ENCODE data around the gene PIAS2.
"Not testable (repeated sequence)": the region's sequence is repeated elsewhere in the genome, so short reads cannot be mapped to it uniquely, and the experiment has no call there.

Gene PIAS2

GRCh38 chr18:46903406-46903805 lies 13.9 kb downstream of the PIAS2 start:
- DNase-seq (ENCODE audit: low read depth in 2 of 2), result no peak

DNA sequence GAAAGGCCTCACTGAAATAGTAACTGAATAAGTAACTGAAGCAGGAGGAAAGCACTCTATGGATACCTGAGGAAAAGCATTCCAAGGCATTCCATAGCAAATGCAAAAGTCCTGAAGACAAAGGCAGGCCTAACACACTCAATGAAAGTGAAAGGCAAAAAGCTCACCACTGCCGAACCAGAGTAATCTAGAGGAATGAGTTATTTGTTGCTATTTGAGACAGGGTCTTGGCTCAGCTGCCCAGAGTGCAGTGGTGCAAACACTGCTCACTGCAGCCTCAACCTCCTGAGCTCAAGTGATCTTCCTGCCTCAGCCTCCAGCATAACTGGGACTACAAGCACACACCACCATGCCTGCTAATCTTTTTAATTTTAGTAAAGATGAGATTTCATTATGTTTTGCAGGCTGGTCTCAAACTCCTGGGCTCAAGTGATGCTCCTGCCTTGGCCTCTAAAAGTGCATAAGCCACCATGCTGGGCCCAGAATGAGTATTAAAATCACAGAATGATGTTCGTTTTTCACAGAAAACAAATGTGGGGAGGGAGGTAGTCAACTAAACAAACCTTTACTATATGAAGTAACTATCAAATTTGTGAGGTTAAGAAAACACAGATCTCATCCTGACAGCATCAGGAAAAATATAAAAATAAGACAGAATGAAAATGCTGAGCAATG lies 17.9 kb downstream of the PIAS2 start:
- no peak for DNase-seq (ENCODE audit: low read depth in 2 of 2)

GRCh38 chr18:46894124-46894523 lies 23.2 kb downstream of the PIAS2 start:
- DNase-seq (ENCODE audit: low read depth in 2 of 2), result no peak

DNA sequence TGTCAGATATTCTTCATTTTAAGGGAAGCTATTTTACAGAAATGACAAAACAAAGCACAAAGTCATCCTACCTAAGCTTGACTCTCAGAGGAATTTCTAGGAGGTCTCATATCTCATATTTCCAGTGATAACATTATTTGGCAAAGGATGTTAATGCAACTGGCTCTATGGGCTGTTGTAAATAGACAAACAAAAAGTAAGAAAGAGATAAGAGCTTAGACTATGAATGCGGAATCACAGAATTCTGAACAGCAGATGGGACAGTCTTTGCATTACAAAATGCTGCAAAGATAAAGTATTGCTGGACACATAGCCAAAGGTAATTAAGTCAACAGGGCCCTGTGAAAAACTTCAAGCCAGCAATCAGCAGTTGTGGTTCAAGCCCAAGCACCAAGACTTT lies 23.9 kb downstream of the PIAS2 start:
- DNase-seq (ENCODE audit: low read depth in 2 of 2), result no peak

DNA sequence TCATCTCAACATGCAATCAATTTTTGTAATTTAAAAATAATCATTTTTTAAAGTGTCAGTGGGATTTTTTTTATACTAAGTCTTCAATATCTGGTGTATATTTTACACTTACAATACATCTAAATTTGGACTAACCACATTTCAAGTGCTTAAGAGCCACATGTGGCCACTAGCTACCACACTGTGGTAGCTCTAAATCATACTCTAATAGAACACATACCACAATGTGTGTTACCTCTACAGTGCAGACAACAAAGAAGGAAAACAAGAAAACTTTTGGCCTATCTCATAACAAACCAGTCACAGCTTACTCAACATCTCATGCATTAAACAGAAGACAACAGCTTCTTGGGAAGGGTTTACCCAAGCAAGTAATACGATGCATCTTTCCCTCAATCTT lies 24.5 kb downstream of the PIAS2 start:
- no peak for DNase-seq (ENCODE audit: low read depth in 2 of 2)

GRCh38 chr18:46891742-46892214 lies 25.5 kb downstream of the PIAS2 start:
- no peak for DNase-seq (ENCODE audit: low read depth in 2 of 2)

GRCh38 chr18:46888965-46889364 lies 28.3 kb downstream of the PIAS2 start:
- DNase-seq (ENCODE audit: low read depth in 2 of 2), result no peak

GRCh38 chr18:46886893-46887292 lies 30.4 kb downstream of the PIAS2 start:
- no peak for DNase-seq (ENCODE audit: low read depth in 2 of 2)

- no peak for DNase-seq (ENCODE audit: low read depth in 2 of 2)
These were observed 34.1 kb downstream of the PIAS2 start for GRCh38 chr18:46883180-46883579.

GRCh38 chr18:46877329-46877987 lies 39.8 kb downstream of the PIAS2 start:
- DNase-seq (ENCODE audit: low read depth in 2 of 2), result no peak

DNA sequence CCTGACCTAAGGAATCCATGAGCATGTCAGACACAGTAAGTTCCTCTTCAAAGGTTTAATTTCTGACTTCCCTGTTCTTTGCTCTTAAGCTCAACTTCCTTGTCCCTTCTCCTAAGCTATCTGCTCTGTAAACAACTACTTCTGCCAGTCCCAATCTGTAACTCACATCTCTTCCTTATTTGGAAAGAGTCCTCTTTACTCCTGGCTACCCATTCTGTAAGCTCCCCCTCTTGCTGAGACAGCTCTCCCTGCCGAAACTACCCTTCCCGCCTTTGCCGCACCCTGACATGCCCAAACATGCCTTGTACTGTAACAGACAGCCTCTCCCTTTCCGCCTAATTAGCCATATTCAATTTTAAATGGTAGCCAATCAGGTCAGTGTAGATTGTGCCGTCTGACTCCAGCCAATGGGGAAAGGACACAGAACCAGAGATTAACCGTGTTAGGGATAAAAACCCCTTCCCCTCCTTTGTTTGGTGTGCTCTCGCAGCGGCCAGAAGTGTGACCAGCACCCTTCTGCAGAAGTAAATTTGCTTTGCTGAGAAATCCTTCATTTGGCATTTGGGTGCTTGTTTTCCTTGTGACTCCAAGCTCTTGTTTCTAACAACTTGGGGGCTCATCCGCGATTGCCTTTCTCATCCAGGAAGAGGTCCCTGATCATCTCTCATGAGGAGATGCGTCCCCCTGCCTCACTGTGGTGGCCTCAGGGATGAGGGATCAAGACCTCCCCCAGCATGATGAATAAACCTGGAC lies 49.0 kb downstream of the PIAS2 start:
- DNase-seq (ENCODE audit: low read depth in 2 of 2), result no peak

- DNase-seq (ENCODE audit: low read depth in 2 of 2), result no peak
These were observed 49.8 kb downstream of the PIAS2 start for GRCh38 chr18:46867367-46868143.

DNA sequence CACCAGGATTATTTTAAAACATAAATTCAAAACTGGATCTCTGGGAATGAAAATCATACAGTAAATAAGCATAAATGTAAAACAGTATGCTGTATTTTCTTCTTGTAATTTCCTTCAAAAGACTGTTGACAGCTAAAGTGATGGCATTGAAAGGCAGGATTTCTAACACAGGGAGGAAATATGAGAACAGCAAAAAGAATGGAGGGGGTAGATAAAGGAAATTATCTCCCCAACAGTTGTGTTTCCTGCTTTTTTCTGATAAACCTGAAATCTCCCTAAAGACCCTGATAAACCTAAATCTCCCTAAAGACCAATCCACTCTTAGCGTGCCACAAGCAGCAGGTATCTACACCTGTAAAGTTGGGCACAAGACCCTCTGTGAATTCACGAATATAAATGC lies 50.8 kb downstream of the PIAS2 start:
- no peak for DNase-seq (ENCODE audit: low read depth in 2 of 2)

DNA sequence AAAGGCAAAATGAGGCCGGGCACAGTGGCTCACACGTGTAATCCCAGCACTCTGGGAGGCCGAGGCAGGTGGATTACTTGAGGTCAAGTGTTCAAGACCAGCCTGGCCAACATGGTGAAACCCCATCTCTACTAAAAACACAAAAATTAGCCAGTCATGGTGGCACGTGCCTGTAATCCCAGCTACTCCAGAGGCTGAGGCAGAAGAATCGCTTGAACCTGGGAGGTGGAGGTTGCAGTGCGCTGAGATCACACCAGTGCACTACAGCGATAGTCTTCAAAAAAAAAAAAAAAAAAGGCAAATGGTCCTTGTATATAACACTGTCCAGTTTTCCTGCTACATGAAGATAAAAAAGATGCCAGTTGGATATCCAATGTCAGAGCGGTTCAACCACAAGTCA lies 52.1 kb downstream of the PIAS2 start:
- DNase-seq (ENCODE audit: low read depth in 2 of 2), result not testable (repeated sequence)

GRCh38 chr18:46859855-46860254 lies 57.5 kb downstream of the PIAS2 start:
- no peak for DNase-seq (ENCODE audit: low read depth in 2 of 2)

- no peak for DNase-seq (ENCODE audit: low read depth in 2 of 2)
These were observed 59.0 kb downstream of the PIAS2 start for GRCh38 chr18:46858290-46858689.

- DNase-seq (ENCODE audit: low read depth in 2 of 2), result no peak
These were observed 60.3 kb downstream of the PIAS2 start for GRCh38 chr18:46856973-46857372.

DNA sequence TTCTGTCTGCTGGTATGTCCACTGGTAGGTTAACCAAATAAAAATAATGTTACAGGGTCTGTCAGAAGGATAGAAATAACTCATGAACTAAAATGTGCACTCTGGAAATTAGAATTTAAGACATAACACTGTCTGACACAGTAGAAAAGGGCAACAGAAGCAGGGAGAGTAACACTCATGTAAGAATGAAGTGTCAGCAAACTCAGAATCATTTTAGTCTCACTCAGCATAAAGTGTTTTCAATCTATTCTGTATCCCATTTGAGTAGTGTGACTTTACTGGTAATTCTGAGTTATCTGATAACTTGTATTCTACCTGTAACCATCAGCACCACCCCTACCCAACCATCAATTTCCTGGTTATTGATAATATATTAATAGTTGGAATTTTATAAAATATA lies 68.3 kb downstream of the PIAS2 start:
- DNase-seq (ENCODE audit: low read depth in 2 of 2), result no peak

- DNase-seq (ENCODE audit: low read depth in 2 of 2), result no peak
These were observed 73.9 kb downstream of the PIAS2 start for GRCh38 chr18:46843372-46843771.

DNA sequence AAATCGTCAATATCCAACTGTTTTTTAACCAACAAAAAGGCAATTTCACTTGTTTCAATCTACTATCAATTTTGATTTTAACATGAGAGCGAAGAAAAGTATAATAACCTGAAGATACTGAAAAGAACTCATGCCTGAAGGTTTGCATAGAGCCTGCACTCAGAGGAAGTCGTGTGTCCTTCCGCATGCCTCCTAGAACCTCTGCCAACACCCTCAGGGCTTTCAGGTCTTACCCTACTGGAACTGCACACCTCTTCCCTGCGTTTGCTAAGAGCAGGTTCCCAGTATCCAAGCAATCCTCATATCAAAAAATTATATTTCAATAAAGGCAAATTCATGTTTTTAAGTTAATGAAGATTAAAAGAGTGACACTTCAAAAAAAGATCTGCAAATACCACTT lies 74.7 kb downstream of the PIAS2 start:
- no peak for DNase-seq (ENCODE audit: low read depth in 2 of 2)

DNA sequence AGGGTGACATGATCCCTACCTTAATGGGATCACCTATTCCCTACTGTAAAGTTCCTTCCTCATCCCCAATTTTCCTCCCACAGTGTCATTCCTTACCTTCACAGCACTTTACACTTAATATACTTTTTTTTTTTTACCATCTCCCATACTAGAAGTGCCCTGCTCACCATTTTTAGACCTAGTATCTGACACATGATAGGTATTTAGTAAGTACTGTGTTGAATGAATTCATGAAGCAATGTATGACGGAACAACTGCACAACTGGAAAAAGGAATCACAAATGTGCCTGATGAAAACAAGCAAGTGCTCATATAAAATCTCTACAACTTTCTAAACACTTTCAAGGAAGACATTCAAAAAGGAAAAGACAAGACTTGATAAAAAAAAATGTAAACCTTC lies 83.4 kb downstream of the PIAS2 start:
- no peak for DNase-seq (ENCODE audit: low read depth in 2 of 2)

GRCh38 chr18:46832849-46833248 lies 84.5 kb downstream of the PIAS2 start:
- DNase-seq (ENCODE audit: low read depth in 2 of 2), result no peak

All from stimulated activated CD4-positive, alpha-beta T cell treated with anti-CD3 and anti-CD28 coated beads, Interleukin-1b, Interleukin-23, amount 100 ng/mL, for 1 hour (primary cell).